DMS53 treated with DMSO at 0.1 percent for 48 hours (cell line): ENCODE measurements around the gene SZRD1.

Source experiments
- DNase-seq: peaks from one replicate; lab custom pipeline; 2025; ENCODE audit not compliant: unreplicated experiment; lab: John Stamatoyannopoulos, UW

SZRD1 gene

DNA sequence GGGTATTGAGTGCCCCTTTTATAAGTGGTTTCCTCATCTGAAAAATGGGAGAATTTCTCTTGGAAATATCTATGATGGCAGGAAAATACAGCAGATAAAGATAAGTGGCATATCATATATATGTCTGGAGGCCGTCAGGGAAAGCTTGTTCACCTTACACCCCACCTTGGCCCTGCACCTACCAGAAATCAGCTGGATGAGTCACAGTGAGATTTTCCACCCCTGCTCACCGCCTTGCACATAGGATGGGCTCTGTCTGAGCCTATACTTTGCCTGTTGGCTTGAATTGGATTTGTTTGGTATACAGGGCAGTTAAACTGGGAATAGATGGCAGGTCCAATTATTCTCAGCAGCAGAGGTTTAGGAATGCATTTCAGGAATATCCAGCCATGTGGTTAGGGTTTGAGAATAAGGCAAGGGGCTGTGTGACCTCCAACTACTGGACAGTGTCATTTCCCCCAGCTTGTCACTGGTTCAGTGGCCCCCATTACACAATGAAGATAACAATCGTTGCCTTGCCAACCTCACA lies 70.0 kb downstream of the SZRD1 start, which contains the start of gene SPATA21:
Gene SPATA21 (minus strand): TSS at position 479 of the 529 bp plus-strand sequence. CDS start 6,053 bp downstream, outside the sequence.
- no peak for DNase-seq

DNA sequence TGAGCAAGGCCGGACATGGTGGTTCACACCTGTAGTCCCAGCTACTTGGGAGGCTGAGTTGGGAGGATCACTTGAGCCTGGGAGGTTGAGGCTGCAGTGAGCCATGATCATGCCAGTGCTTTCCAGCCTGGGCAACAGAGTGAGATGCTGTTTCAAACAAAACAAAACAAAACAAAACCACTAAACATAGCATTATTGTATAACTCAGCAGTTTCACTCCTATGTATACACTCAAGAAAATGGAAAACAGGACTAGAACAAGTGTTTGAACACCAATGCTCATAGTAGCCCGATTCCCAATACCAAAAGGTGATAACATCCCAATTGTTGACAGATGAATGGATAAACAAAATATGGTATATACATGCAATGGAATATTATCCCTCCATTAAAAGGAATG lies 71.5 kb downstream of the SZRD1 start:
- DNase-seq: no peak

DNA sequence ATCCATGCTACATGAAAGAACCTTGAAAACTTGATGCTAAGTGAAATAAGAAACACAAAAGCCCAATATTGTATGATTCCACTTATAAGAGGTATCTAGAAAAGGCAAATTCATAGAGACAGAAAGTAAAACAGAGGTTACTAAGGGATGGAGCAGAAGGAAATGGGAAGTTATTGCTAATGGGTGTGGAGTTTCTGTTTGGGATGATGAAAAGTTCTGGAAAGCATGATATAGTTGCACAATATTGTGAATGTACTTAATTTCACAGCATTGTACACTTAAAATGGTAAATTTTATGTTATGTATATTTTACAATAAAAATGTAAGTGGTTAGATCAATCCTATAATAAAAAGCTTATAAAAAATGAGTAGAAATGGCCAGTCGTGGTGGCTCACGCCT lies 71.9 kb downstream of the SZRD1 start:
- DNase-seq: no peak

DNA sequence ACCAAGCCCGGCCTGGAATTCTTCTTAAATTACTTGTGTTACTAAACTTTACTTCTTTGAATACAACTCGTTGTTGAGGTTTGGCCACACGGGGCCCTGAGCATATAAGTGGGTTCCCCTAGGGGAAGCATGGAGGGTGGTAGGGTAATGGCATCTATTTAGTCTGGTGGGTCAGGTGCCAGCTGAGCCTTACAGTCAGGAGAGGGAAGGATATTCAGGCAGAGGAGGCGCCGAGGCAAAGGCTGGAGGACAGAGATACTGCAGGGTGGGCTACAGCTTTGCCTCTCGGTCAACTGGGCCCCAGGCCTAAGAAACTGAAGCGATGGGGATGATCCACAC lies 73.1 kb downstream of the SZRD1 start:
- no peak for DNase-seq

DNA sequence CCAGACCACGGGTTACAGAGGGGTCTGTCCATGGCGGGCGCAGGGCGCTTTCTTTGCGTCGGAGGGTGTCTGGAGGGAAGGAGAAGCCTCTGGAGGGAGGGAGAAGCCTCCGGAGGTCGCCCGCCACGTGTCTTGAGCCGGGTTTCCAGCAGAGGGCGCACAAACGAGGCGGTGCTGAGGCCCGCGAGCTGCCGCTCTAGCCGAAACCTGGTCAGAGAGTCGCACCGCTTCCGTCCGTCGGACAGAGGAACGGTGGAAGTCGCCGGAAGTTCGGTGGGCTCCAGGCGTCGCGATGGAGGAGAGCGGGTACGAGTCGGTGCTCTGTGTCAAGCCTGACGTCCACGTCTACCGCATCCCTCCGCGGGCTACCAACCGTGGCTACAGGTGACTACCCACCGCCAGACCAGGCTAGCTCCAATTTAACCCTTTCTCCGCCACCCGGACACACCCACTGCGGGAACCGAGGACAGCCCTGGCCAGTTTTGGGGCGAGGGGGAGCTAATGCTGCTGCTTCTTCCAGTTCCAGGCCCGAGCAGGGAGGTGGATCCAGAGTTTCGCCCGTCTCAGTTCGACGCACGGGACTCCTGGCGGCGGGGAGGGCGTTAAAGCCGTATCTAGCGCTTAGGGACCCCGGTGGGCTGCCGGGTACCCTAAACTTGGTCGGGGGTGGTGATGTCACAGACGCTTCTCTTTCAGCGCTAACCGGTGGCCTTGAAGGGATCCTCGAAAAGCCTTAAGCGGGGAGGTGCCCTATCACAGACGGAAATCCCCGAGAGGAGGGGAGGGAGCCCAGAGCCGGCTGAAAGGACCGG lies 73.6 kb downstream of the SZRD1 start, which contains the start of gene NECAP2:
Gene NECAP2 (plus strand): TSS at position 255 of the 812 bp plus-strand sequence. CDS start 38 bp downstream, at position 293.
- DNase-seq: peak; percentile 88

DNA sequence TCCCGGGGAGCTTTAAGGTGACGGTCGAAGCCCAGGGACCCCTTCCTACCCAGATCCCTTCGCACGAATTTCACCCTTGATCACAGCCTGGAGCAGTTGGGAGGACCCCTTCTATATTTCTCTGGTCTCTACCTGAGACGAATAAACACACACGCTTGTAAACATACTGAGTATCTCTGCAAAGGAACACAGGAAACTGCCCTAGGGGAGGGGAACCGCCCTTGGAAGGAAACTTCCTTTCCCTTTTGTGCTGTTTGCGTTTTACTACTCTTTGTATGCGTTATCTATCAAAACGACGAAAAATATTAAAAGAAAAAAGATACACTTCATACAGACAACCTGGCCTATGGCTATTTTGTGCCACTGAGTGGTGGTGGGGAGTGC lies 74.2 kb downstream of the SZRD1 start:
- peak; percentile 13 for DNase-seq

DNA sequence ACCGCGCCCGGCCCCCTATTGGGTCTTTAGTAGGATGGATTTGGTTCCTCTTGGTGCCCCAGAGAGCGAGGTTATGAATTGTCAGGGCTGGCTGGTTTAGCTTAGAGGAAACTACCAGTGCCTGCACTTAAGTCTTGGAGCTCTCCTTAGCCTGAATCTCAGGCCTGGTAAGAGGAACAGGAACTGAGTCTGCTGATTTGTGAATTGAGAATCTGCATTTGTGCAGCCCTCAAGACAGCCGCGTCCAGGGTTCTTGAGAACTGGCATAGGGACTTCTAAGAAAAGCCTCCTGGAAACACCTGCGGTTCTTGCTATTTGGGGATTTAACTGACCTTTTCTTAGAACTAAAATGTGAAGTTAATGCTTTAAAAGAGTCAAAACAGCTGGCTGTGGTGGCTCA lies 75.2 kb downstream of the SZRD1 start:
- no peak for DNase-seq

DNA sequence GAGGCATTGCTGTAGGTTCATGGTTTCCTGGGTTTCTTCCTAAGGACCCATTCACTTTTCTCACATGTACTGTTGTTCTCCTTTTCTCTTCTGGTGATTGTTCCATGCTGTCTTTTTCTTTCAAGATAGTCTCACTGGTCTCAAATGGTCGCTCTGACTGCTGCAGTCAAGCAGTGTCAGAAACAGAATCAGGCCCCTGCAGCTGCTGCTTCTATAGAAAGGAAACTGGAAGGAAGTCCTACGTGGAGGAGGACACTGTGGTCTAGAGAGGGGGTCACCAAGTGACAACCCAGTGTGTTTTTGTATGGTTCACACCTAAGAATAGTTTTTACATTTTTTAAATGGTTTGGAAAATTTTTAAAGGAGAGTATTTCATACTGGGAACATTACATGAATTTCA lies 75.9 kb downstream of the SZRD1 start:
- no peak for DNase-seq

DNA sequence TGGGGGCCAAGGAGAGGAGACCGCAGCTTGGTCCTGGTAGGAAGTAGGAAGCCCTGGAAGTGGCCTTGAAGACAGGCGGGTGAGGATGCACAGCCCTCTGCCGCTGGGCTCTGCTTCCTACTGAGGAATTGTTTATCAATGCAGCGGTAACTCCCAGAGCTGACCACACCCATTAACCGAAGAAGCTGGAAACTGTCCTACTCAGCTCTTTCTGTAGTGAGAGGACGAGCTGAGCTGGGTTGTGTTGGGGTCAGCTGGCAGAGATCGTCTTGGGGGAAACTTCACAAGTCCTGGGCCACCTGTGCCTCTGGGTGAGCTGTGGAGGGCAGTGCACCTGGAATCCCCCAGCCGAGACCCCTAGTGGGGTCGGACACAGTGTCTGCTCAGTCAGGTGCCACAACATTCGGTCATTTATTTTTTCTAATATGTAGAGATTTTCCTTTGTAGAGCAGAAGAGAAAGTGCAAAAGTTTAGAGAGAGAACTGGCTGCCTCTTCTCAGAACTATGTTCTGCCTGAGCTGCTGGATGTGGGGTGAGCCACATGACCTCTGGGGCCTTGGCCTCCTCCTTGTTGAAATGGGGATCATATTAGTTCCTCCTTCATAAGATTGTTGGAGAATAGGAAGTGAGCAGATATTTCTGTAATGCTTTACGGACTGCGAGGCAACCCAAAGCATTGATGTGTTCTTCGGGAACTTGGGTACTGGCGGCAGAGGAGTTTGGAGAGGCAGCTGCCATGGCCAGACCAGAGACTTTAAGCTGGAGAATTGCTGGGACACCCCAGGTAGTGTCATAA lies 77.1 kb downstream of the SZRD1 start:
- DNase-seq: no peak

DNA sequence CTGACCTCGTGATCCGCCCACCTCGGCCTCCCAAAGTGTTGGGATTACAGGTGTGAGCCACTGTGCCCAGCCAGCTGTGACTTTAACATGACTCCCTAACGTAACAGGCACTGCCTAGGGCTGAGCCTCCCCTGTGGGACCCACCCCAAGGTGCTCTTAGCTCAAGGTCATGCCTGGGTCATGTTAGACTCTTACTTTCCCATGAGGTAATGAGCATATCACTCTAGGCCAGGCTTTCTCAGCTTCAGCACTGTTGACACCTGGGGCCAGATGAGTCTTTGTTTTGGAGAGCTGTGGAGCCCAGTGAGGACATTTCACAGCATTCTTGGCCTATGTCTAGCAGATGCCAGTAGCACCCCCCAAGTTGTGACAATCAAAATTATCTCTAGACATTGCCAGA lies 78.0 kb downstream of the SZRD1 start:
- no peak for DNase-seq

DNA sequence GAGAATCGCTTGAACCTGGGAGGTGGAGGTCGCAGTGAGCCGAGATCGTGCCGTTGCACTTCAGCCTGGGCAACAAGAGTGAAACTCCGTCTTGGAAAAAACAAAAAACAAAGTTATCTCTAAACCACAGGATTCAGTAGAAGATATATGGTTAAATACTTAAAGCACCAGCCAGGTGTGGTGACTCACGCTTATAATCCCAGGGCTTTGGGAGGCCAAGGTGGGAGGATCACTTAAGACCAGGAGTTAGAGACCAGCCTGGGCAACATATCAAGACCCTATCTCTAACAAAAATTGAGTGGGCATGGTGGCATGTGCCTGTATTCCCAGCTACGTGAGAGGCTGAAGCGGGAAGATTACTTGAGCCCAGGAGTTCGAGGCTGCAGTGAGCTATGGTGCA lies 79.1 kb downstream of the SZRD1 start:
- no peak for DNase-seq

DNA sequence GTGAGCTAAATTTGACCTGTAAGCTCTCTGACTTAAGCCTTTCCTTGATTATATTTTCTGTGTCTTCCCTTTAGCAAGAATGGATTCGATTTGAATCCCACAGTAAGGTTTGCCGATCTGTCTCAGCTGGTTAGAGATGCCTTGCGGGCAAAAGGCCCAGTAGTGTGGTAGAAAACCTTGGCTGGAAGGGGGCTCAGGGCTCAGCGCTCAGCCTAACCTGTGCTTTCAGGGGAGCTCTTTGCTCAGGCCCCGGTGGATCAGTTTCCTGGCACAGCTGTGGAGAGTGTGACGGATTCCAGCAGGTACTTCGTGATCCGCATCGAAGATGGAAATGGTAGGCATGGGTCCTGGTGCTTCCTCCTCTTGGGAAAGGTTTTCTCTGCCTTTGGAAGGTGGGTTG lies 80.6 kb downstream of the SZRD1 start:
- no peak for DNase-seq
